ENCODE measurements around the gene VSIG10L2.

Gene VSIG10L2

DNA sequence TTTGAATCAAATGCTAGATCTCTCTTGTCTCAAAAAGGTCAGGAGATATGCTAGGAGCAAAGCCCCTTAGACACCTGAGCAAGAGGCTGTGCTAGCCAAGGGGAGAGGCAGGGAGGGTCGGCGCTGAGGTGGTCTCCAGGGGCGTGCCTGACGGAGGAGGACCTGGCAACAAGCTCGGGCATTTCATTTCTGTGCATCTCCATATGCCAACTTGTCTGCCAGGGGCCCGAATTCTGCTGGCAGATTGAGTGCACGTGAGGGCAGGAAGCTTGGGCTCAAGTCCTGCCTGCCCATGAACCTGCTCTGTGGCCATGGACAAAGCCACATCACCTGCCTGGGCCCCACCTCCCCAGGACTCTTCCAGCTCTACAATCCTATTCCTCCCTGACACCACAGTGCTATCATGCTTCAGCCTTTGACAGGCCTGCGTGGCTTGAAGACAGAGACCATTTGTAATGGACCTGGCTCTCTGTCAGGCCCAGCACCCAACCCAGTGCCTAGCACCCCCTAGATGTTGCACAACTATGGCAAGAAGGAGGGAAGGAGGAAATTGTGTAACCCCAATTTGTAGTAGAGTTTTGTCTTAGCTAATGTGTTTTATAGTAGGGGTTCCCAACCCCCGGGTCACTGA, 16.3 kb upstream of the VSIG10L2 start:
- no peak overlapping the region for H3K27ac ChIP-seq (ENCODE audit: extremely low read depth, low read depth, low read length)
- TF ChIP-seq ZBTB6 (tag by site-specific recombination; IDR thresholded peaks at IDR 0.05) (no peak), ZNF114 (tag by site-specific recombination; IDR thresholded peaks at IDR 0.05) (no peak), ZNF157 (tag by site-specific recombination; IDR thresholded peaks at IDR 0.05) (no peak), ZNF138 (tag by site-specific recombination; IDR thresholded peaks at IDR 0.05; ENCODE audit: borderline replicate concordance) (no peak), MYNN (tag by site-specific recombination; IDR thresholded peaks at IDR 0.05; ENCODE audit: borderline replicate concordance) (no peak), ZNF223 (tag by site-specific recombination; IDR thresholded peaks at IDR 0.05) (no peak), ZNF239 (tag by site-specific recombination; IDR thresholded peaks at IDR 0.05) (no peak), SP2 (tag by site-specific recombination; IDR thresholded peaks at IDR 0.05) (no peak), ZNF530 (tag by site-specific recombination; IDR thresholded peaks at IDR 0.05; ENCODE audit: low read depth) (no peak), ZNF398 (tag by site-specific recombination; IDR thresholded peaks at IDR 0.05) (no peak), ZNF514 (tag by site-specific recombination; IDR thresholded peaks at IDR 0.05) (no peak), BCL11A (tag by site-specific recombination; IDR thresholded peaks at IDR 0.05; ENCODE audit: low read depth) (no peak), ZBTB11 (tag by site-specific recombination; conservative IDR thresholded peaks at IDR 0.05; ENCODE audit: low read depth) (no peak), IKZF3 (tag by site-specific recombination; IDR thresholded peaks at IDR 0.05) (no peak), ZNF785 (tag by site-specific recombination; IDR thresholded peaks at IDR 0.05) (no peak), ZNF791 (tag by site-specific recombination; IDR thresholded peaks at IDR 0.05) (no peak), ZNF48 (tag by site-specific recombination; IDR thresholded peaks at IDR 0.05) (no peak), ZNF133 (tag by site-specific recombination; IDR thresholded peaks at IDR 0.05) (no peak)
- TF ChIP-seq, protein P1, sequence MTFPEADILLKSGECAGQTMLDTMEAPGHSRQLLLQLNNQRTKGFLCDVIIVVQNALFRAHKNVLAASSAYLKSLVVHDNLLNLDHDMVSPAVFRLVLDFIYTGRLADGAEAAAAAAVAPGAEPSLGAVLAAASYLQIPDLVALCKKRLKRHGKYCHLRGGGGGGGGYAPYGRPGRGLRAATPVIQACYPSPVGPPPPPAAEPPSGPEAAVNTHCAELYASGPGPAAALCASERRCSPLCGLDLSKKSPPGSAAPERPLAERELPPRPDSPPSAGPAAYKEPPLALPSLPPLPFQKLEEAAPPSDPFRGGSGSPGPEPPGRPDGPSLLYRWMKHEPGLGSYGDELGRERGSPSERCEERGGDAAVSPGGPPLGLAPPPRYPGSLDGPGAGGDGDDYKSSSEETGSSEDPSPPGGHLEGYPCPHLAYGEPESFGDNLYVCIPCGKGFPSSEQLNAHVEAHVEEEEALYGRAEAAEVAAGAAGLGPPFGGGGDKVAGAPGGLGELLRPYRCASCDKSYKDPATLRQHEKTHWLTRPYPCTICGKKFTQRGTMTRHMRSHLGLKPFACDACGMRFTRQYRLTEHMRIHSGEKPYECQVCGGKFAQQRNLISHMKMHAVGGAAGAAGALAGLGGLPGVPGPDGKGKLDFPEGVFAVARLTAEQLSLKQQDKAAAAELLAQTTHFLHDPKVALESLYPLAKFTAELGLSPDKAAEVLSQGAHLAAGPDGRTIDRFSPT (tag by site-specific recombination; IDR thresholded peaks at IDR 0.05): no peak
- ChIA-PET POLR2A (no interaction called here), CTCF (interaction anchor here (0.9 to 3.1 kb wide), 3 partner anchors 10 to 264 kb away, joined by 3 to 18 read pairs (median 4); no protein-coding TSS in a partner anchor)
- no peaks in the 10 kb centered on the region for H3K4me1 ChIP-seq (ENCODE audit: control insufficient read depth, insufficient read depth, low read length)
- H3K9me3 ChIP-seq (ENCODE audit: control insufficient read depth, insufficient read depth, low read depth, low read length): no peaks in the 10 kb centered on the region
- H3K36me3 ChIP-seq (ENCODE audit: control insufficient read depth in 2 of 2, insufficient read depth in 1 of 2, low read length in 2 of 2): no peaks in the 10 kb centered on the region
- H3K4me3 ChIP-seq (ENCODE audit: low read depth, low read length): no peak overlapping the region
